CD4-positive, alpha-beta T cell treated with Interleukin-6 at 100 ng/mL for 8 hours (primary cell): ENCODE data around the gene SLC26A4.

Experiments
- DNase-seq: peaks from one replicate; pipeline ENCODE4 v3.0.0-alpha.2; 2020; ENCODE audit warnings: mixed read lengths, low spot score

SLC26A4 gene

DNA sequence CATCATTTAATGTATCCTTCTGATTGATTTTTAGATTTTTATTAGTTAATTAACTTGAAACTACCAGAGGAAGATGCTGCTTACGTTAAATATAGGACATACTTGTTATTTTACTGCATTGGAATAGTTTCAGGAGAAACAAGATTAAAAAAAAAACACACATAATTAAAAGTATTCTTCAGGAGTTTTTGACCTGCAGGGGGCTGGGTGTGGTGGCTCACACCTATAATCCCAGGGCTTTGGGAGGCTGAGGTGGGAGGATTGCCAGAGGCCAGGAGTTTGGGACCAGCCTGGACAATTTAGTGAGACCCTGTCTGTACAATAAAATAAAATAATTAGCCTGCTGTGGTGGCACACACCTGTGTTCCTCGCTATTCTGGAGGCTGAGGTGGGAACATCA is 94.0 kb downstream of the SLC26A4 start:
- DNase-seq, result no peak

- DNase-seq, result no peak
Observed at GRCh38 chr7:107758667-107759066, 98.0 kb downstream of the SLC26A4 start.

DNA sequence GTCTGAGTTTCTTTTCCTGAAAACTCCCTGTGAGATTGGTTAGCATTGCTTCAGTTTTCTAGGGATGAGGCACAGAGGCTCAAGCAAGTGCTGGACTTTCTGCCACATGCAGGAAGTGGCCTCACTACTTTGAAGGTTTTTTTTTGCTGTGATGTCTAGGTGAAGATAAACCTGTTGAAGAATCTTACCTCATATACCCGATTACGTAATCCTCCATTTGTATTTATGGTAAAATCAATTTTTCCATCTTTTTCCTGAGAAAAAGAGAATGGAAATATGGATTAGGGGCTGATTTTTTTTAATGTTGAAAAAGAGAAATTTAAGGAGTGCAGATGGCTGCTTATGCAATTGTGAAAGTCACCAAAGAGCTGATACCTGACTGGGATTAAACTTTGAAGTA is 106.8 kb downstream of the SLC26A4 start:
- DNase-seq, result no peak
